ENCODE data around the gene EIF3F.

The EIF3F gene

DNA sequence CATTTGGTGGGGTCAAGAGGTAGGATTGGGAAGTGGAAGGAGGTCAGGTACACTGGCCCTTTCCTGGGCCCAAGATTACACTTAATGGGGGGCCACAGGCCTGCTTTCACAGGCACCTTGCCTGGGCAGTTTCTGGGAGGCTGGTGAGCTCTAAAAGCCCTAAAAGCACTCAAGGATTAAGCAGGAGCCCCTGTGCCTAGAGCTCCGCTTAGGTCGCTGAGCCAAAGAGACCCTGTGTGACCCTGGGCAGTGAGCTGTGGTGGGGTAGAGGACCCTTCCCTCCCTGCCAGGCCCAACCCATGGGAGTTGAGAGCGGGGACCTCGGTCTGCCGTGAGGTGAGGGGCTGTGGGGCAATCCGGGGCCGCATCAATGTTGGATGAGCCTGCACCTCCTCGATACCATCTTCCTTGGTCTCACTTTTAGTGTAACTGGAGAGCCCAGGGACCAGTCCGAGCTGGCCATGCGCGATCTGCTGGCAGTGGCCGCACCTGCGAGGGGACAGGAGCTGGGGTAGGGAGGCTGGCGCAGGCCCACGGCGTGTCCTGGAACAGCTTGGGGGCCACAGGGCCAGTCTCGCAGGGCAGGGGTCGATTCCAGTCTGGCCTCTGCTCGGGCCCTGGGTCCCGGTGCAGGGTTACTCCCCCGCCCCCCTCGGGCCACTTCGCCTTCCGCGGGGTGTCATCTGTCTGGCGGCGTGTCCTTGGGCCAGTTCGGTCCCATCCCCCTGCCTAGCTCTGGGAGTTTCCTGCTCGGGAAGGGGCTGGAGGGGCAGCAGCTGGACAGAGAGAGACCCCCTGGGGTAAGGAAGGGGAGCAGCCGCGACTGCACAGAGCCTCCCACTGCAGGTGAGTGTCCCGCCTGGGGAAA, 44.3 kb downstream of the EIF3F start:
- TF ChIP-seq, protein P1, sequence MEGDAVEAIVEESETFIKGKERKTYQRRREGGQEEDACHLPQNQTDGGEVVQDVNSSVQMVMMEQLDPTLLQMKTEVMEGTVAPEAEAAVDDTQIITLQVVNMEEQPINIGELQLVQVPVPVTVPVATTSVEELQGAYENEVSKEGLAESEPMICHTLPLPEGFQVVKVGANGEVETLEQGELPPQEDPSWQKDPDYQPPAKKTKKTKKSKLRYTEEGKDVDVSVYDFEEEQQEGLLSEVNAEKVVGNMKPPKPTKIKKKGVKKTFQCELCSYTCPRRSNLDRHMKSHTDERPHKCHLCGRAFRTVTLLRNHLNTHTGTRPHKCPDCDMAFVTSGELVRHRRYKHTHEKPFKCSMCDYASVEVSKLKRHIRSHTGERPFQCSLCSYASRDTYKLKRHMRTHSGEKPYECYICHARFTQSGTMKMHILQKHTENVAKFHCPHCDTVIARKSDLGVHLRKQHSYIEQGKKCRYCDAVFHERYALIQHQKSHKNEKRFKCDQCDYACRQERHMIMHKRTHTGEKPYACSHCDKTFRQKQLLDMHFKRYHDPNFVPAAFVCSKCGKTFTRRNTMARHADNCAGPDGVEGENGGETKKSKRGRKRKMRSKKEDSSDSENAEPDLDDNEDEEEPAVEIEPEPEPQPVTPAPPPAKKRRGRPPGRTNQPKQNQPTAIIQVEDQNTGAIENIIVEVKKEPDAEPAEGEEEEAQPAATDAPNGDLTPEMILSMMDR (IDR thresholded peaks at IDR 0.05; ENCODE audit: insufficient read depth, low read length): no peak
- TF ChIP-seq GABPA (IDR thresholded peaks at IDR 0.05; ENCODE audit: low read depth): no peak
- no peak for TF ChIP-seq SPI1 (IDR thresholded peaks at IDR 0.05; ENCODE audit: borderline replicate concordance, low read depth)
- no peak for TF ChIP-seq POLR2AphosphoS5 (IDR thresholded peaks at IDR 0.05; ENCODE audit: low read depth)
- TF ChIP-seq, protein P2, sequence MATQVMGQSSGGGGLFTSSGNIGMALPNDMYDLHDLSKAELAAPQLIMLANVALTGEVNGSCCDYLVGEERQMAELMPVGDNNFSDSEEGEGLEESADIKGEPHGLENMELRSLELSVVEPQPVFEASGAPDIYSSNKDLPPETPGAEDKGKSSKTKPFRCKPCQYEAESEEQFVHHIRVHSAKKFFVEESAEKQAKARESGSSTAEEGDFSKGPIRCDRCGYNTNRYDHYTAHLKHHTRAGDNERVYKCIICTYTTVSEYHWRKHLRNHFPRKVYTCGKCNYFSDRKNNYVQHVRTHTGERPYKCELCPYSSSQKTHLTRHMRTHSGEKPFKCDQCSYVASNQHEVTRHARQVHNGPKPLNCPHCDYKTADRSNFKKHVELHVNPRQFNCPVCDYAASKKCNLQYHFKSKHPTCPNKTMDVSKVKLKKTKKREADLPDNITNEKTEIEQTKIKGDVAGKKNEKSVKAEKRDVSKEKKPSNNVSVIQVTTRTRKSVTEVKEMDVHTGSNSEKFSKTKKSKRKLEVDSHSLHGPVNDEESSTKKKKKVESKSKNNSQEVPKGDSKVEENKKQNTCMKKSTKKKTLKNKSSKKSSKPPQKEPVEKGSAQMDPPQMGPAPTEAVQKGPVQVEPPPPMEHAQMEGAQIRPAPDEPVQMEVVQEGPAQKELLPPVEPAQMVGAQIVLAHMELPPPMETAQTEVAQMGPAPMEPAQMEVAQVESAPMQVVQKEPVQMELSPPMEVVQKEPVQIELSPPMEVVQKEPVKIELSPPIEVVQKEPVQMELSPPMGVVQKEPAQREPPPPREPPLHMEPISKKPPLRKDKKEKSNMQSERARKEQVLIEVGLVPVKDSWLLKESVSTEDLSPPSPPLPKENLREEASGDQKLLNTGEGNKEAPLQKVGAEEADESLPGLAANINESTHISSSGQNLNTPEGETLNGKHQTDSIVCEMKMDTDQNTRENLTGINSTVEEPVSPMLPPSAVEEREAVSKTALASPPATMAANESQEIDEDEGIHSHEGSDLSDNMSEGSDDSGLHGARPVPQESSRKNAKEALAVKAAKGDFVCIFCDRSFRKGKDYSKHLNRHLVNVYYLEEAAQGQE (IDR thresholded peaks at IDR 0.05; ENCODE audit: insufficient replicate concordance, low read depth): no peak
- no peak overlapping the region for H3K27ac ChIP-seq (replicated peaks)
- no peak for DNase-seq (ENCODE audit: low read depth in 1 of 2, low spot score in 1 of 2)
- no peak overlapping the region for H3K4me3 ChIP-seq (replicated peaks; ENCODE audit: insufficient read depth, low read length)
- H3K27me3 ChIP-seq (ENCODE audit: insufficient read depth, poor library complexity, severe bottlenecking): peaks cover 2% of the 10 kb centered on the region

DNA sequence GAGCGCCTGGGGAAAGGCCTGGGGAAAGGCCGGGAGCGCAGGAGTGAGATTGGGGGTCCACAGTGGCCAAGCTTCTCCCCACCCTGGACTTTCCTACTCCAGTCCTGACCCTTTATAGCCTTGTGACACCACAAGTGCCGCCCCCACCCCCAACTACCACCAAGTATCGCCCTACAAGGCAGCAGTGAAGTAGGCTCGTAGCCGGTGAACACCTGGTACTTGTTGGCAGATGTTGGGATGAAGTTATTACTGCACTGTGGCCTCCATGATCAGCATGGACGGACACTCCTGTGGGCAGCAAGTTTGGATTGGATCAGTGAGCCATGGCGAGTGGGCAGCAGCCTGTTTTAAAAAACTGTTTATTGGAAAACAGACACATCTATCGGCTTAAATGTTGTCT, 45.0 kb downstream of the EIF3F start:
- Histone ChIP-seq H3K27ac (replicated peaks) (no peak overlapping the region), H3K4me3 (replicated peaks; ENCODE audit: insufficient read depth, low read length) (no peak overlapping the region), H3K27me3 (ENCODE audit: insufficient read depth, poor library complexity, severe bottlenecking) (no peaks in the 10 kb centered on the region)
- TF ChIP-seq SPI1 (IDR thresholded peaks at IDR 0.05; ENCODE audit: borderline replicate concordance, low read depth) (no peak), GABPA (IDR thresholded peaks at IDR 0.05; ENCODE audit: low read depth) (no peak)
- DNase-seq (ENCODE audit: low read depth in 1 of 2, low spot score in 1 of 2): no peak

DNA sequence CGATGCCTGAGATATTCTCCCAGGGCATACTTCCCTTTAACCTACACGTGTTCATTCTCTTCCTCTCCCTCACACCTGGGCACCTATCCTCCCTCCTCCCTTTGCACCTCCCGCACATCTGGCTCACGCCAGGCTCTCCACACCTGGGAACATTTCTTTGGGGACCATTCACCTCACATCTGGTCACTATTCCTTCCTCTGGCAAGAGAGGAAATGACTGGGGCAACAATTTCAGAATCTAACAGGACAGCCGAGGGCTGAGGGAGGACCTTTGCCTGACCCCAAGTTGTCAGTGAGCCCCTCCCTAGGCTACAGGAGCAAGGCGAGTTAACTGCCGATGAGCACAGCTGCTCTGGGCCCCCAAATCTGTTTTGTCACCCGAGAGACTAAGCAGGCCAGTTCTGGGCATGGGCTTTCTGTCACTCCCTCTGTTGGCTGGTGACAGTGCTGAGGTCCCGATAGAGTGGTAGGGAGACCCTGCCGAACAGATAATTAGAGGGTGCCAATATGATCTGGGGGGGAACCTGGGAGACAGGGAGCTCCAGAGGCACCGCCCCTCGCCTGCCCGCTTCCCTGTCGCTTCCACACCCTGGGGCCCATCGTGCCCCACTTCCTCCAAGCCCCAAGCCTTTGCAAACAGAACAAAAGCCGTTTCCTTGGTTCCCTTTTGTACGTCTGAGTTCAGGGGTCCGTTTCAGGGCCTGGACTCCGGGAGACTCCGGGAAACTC, 45.6 kb downstream of the EIF3F start:
- DNase-seq (ENCODE audit: low read depth in 1 of 2, low spot score in 1 of 2): peak in 1 of 2 experiments; percentile 28
- no peak overlapping the region for H3K4me3 ChIP-seq (replicated peaks; ENCODE audit: insufficient read depth, low read length)
- H3K27ac ChIP-seq (replicated peaks): no peak overlapping the region
- H3K27me3 ChIP-seq (ENCODE audit: insufficient read depth, poor library complexity, severe bottlenecking): no peaks in the 10 kb centered on the region
- no peak for TF ChIP-seq SPI1 (IDR thresholded peaks at IDR 0.05; ENCODE audit: borderline replicate concordance, low read depth)
- no peak for TF ChIP-seq POLR2AphosphoS5 (IDR thresholded peaks at IDR 0.05; ENCODE audit: low read depth)
- TF ChIP-seq GABPA (IDR thresholded peaks at IDR 0.05; ENCODE audit: low read depth): no peak
- TF ChIP-seq, protein P1 (IDR thresholded peaks at IDR 0.05; ENCODE audit: insufficient read depth, low read length): no peak
- TF ChIP-seq, protein P2 (IDR thresholded peaks at IDR 0.05; ENCODE audit: insufficient replicate concordance, low read depth): no peak

Measured in HL-60 (cell line).